CD4-positive, alpha-beta T cell treated with Interleukin-2 at 100 ng/mL for 4 hours (primary cell): ENCODE results near the gene SHLD2.
A peak's percentile ranks its signal among the peaks of the same experiment; 100 is the strongest.
"Not testable (repeated sequence)": the region's sequence is repeated elsewhere in the genome, so short reads cannot be mapped to it uniquely, and the experiment has no call there.

Experiments
- DNase-seq: peaks from one replicate; pipeline ENCODE4 v3.0.0-alpha.2; 2020; ENCODE audit warnings: low spot score

The SHLD2 gene

DNA sequence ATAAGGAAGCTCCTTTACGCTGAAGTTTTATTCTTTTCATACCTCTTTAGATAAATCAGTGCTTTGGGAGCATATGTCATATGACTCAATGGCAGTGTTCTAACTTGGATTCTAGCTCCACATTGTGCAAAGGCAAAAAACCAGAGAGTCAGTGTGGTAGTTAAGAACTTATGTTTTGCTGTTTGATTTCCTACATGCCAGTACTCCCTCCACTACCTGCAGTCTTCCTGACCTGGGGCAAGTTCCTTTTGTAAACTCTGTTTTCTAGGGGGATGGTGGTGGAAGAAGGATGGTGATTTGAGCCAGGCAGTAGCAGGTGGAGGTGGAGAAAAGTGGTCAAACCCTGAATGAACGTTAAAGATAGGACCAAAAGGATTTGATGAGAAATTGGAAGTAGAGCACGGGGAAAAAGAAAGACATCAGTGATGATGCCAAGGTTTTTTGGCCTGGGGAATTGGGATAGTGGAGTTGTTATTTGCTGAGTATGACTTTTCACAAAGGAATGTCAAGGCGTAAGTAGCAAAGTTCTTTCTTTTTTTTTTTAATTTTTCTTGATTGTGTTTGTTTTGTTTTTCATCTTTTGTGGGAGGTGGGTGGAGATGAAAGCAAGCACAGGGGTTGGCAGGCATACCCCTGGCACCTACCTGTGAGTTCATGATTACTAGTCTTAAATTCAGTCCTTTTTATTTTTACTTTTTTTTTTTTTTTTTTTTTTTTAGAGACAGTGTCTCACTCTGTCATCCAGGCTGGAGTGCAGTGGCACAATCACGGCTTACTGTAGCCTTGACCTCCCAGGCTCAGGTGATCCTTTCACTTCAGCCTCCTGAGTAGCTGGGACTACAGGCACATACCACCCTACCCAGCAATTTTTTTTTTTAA lies 47.5 kb downstream of the SHLD2 start:
- DNase-seq: not testable (repeated sequence)

- not testable (repeated sequence) for DNase-seq
Measured at GRCh38 chr10:87143109-87143418, 48.1 kb downstream of the SHLD2 start.

GRCh38 chr10:87145598-87145997 lies 50.6 kb downstream of the SHLD2 start:
- not testable (repeated sequence) for DNase-seq

- DNase-seq: not testable (repeated sequence)
Measured at GRCh38 chr10:87149020-87149609, 54.1 kb downstream of the SHLD2 start.

- not testable (repeated sequence) for DNase-seq
Measured at GRCh38 chr10:87151516-87151915, 56.5 kb downstream of the SHLD2 start.

GRCh38 chr10:87156841-87157240 lies 61.8 kb downstream of the SHLD2 start:
- DNase-seq: not testable (repeated sequence)

DNA sequence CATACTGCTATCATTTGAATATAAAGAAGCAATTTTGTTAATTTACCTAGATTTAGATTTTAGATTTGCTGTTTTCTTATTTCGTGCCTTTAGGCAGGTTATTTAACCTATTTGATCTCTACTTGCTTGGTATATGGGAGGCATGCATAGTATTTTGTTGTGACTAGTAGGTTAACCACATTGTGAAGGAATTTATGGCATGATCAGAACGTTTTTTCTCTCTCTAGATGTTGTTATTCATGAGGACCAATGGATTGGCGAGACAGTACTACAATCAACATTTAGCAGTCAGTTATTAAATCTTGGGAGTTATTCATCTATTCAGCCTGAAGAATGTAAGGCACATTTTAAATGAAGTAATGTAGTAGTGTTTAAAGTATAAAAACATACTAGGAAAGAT lies 62.8 kb downstream of the SHLD2 start:
- not testable (repeated sequence) for DNase-seq

- not testable (repeated sequence) for DNase-seq
Measured at GRCh38 chr10:87162703-87163293, 67.8 kb downstream of the SHLD2 start.

- DNase-seq: not testable (repeated sequence)
Measured at GRCh38 chr10:87163414-87163813, 68.4 kb downstream of the SHLD2 start.

- DNase-seq: not testable (repeated sequence)
Measured at GRCh38 chr10:87169857-87170256, 74.9 kb downstream of the SHLD2 start.

- not testable (repeated sequence) for DNase-seq
Measured at GRCh38 chr10:87170705-87171104, 75.7 kb downstream of the SHLD2 start.

DNA sequence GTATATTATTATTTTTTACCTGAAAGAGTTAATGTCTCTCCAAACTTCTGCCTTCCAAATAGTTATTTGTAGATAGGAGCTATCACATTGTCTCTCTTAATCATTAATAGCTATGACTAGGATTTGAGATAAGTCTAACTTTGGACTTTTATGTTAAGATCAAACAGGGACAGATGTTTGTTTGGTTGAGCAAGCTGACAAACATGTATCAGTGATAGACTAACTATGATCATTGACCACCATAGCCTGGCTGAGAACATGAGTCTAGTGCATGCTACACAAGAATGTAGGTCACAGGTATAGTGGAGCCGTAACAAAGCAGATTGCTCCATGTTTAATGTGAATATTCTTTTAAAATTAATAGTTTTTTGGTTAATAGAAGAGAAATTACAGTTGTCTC lies 76.7 kb downstream of the SHLD2 start:
- not testable (repeated sequence) for DNase-seq

DNA sequence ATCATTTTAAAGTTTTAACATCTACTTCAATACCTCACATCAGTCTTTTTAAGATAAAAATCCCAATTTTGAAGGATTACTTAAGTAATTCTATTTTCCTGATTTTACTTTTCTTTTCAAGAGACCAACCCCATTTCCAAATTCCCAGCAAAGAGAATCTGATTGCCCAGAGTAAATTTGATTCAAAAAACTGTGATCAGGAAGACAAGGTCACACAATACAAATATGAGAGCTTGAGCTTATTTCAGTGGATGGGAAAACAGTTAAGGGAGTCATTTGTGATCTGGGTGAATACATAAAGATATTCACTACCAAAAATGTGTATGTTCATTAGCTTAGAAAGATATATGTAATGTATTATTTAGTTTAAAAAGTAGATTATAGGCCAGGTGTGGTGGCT lies 77.2 kb downstream of the SHLD2 start:
- not testable (repeated sequence) for DNase-seq

DNA sequence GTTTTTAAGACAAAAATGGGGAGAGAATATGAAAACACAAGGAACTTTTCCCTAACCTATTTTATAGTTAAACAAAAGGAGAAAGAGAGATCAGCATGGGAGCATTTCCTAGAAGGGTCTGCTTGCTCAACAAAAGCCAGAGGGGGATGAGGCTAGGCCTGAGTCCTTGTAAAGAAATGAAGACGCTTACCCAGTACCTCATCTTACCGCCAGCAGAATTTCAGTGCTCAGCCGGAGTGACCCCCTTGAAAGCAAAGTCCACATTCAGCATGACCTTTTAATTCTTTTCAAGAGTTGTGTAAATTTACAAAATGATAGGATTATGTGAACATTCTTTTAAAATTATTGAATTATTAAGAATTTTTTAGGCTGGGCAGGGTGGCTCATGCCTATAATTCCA lies 82.6 kb downstream of the SHLD2 start:
- DNase-seq: not testable (repeated sequence)

DNA sequence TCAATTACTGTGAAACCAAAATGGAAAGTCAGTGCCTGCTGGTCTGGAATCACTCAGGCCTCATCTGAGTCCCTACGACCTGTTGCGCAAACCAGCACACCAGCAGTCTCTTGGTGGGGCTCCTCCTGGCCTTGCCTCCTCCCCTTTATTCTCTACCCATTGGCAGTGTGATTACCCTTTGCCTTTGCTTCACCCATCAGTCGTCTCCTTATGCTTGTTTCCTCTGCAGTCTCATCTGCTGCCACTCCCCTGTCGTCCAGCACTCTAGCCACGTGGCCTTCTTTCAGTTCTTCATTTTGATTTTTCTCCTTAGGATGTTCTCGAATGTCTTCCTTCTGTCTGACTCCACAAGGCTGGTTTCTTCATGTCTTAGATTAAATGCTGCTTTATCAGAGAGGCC lies 89.4 kb downstream of the SHLD2 start:
- DNase-seq: not testable (repeated sequence)

GRCh38 chr10:87186016-87186415 lies 91.0 kb downstream of the SHLD2 start:
- DNase-seq: not testable (repeated sequence)

GRCh38 chr10:87187573-87187972 lies 92.6 kb downstream of the SHLD2 start:
- DNase-seq: not testable (repeated sequence)

GRCh38 chr10:87191841-87192240 lies 96.8 kb downstream of the SHLD2 start:
- DNase-seq: not testable (repeated sequence)

DNA sequence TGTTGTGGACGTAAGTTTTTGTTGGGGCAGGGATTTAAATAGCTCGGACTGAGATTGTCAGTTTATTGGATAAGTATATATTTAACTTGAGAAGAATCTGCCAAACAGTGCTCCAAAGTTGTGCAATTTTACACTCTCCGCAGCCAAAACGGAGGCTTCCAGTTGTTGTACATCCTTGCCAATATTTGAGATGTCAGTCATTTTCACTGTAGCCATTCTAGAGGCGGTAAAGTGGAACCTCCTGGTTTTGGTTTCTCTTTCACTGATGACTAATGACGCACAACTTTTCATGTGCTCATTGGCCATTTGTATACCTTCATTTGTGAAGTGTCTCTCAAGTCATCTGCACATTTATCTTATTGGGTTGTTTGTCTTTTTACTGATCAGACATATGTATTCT lies 105.9 kb downstream of the SHLD2 start:
- peak; percentile 68 for DNase-seq

GRCh38 chr10:87204801-87205200 lies 109.8 kb downstream of the SHLD2 start:
- DNase-seq: not testable (repeated sequence)

DNA sequence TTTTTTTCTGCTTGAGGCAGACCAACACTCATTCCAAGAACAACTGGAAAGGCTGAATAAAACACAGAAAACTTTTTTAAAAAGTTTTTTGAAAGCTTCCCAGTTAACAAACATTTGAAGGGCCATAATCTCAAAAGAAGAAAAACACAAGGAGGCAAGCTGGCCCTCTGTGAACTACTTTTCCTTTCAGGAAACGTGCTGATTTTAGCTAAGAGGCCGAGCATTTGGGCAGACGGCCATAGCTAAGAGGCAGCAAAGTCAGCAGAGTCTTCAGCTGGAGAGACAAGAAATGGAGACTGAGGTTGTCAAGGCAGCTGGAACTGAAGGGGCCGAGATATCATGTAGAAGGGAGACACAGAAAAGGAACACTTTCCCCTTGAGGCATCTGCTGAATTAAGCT lies 111.9 kb downstream of the SHLD2 start:
- not testable (repeated sequence) for DNase-seq

DNA sequence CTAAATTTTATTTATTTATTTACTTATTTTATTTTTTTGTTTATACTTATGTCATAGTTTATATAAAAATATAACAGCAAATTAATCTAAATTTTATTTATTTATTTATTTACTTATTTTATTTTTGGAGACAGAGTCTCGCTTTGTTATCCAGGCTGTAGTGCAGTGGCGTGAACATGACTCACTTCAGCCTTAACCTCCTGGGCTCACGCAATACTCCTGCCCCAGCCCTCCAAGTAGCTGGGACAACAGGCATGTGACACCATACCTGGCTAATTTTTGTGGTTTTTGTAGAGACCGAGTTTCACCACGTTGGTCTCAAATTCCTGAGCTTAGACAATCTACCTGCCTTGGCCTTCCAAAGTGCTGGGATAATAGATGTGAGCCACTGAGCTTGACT lies 115.3 kb downstream of the SHLD2 start:
- DNase-seq: not testable (repeated sequence)

- not testable (repeated sequence) for DNase-seq
Measured at GRCh38 chr10:87211848-87212247, 116.8 kb downstream of the SHLD2 start.
